PC-9 (cell line): ENCODE measurements around the gene PTPRG. TPM values are rescaled to one million over a fixed set of nuclear protein-coding genes. Genes with fewer than 3 reads are reported as not detected.

ENCODE experiments used
- BruUV-seq: library from RNA; stranded (reverse); fragments of 400-500 nt; replicated peaks from 2 replicates; lab custom pipeline; 2021; lab: Mats Ljungman, UMichigan
- CTCF ChIA-PET: fragments of 300-600 bp; sonication (Branson Sonifier 250); formaldehyde crosslinking; loops from one replicate; lab custom pipeline; 2022; ENCODE audit warnings: antibody characterized with exemption; lab: Charles Lee
- POLR2A ChIA-PET: fragments of 300-600 bp; sonication (Branson Sonifier 250); formaldehyde crosslinking; loops from one replicate; lab custom pipeline; 2022; ENCODE audit warnings: antibody characterized with exemption; ENCODE audit not compliant: unreplicated experiment; lab: Charles Lee
- DNase-seq, 2 experiments: peaks; one replicate each; pipeline versions ENCODE4 v3.0.0 to v3.0.0-alpha.2; 2015 to 2022; ENCODE audit warnings: mixed read lengths in 1 of 2
- H2AFZ ChIP-seq: fragments of 200-600 bp; sonication (generic); 2 replicates; pipeline ENCODE4 v1.8.1; 2017; ENCODE audit warnings: antibody characterized with exemption
- H3F3A ChIP-seq: fragments of 200-600 bp; sonication (generic); 2 replicates; pipeline ENCODE4 v1.8.1; 2017; ENCODE audit warnings: antibody characterized with exemption, mild to moderate bottlenecking, low read depth; ENCODE audit not compliant: insufficient read depth
- H3K27ac ChIP-seq: fragments of 200-600 bp; sonication (generic); 2 replicates; pipeline ENCODE4 v1.6.1; 2016; ENCODE audit warnings: mixed run types
- H3K27me3 ChIP-seq: fragments of 200-600 bp; sonication (generic); 2 replicates; pipeline ENCODE4 v1.6.1; 2016; ENCODE audit warnings: low read depth, mixed run types; ENCODE audit not compliant: insufficient read depth
- H3K36me3 ChIP-seq: fragments of 200-600 bp; sonication (generic); 2 replicates; pipeline ENCODE4 v1.6.1; 2016; ENCODE audit warnings: low read depth, mixed run types
- H3K4me1 ChIP-seq: fragments of 200-600 bp; sonication (generic); replicated peaks from 2 replicates; pipeline ENCODE4 v1.6.1; 2016; ENCODE audit warnings: mixed run types; ENCODE audit not compliant: insufficient read depth
- H3K4me2 ChIP-seq: fragments of 200-600 bp; sonication (generic); 2 replicates; pipeline ENCODE4 v1.6.1; 2017; ENCODE audit warnings: mixed run types
- H3K4me3 ChIP-seq: fragments of 200-600 bp; sonication (generic); 2 replicates; pipeline ENCODE4 v1.6.1; 2016; ENCODE audit warnings: mixed run types
- H3K79me2 ChIP-seq: fragments of 200-600 bp; sonication (generic); 2 replicates; pipeline ENCODE4 v1.6.1; 2017; ENCODE audit warnings: low read depth, mixed run types
- H3K9me2 ChIP-seq: fragments of 200-600 bp; sonication (generic); 2 replicates; pipeline ENCODE4 v1.8.1; 2017; ENCODE audit warnings: mild to moderate bottlenecking; ENCODE audit not compliant: insufficient read depth
- H3K9me3 ChIP-seq: fragments of 200-600 bp; sonication (generic); 2 replicates; pipeline ENCODE4 v1.8.1; 2016; ENCODE audit warnings: low read depth; ENCODE audit not compliant: insufficient read depth
- H4K20me1 ChIP-seq: fragments of 200-600 bp; sonication (generic); 2 replicates; pipeline ENCODE4 v1.8.1; 2017; ENCODE audit not compliant: insufficient read depth
- EZH2 ChIP-seq: fragments of 200-600 bp; sonication (generic); IDR thresholded peaks from 2 replicates; pipeline ENCODE4 v1.8.0; 2017; ENCODE audit warnings: antibody characterized with exemption, low read depth
- intact Hi-C: fragments of 100-400 bp; cut with micrococcal nuclease; formaldehyde crosslinking; loops from one replicate; pipeline ENCODE4 v1.10.0; 2022; ENCODE audit not compliant: unreplicated experiment
- total RNA-seq: library from RNA; stranded (reverse); gene quantifications from 2 replicates; pipeline ENCODE4 v1.2.3, GENCODE V29; 2021
- TF ChIP-seq, protein P1 (sequence below): fragments of 200-600 bp; sonication (generic); conservative IDR thresholded peaks from 2 replicates; pipeline ENCODE4 v1.6.1; 2017; ENCODE audit warnings: mixed run types, antibody characterized with exemption, mild to moderate bottlenecking, moderate library complexity

The PTPRG gene
- total RNA-seq, 1 experiment from 2014 or later = 32.9 TPM

DNA sequence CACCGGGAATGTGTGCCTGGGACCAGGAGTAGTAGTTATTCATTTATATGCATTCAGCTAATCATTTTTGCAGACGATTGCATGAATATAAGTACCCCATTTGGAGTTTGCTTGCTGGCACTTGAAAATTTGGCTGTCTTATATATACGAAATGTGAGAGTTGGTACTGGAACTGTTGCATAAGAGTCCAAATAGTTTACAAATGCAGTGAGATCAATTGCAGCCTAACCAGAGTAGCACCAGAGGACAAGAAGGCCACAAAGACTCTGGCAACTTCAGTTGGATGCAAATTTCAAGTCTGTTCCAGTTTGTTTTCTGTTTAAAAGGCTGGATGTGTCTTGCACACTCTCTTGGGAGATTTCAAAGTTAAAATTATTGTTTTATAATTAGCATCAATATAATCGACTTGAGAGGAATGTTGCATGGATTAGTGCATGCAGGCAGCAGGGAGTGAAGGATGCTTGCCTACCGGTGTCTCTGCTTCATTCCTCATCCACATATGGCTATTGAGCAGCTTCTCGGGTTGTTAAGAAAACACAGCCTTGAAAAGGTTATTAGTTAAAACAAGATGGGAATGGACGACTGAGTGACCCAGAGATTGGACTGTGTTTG lies 213.0 kb downstream of the PTPRG start:
- no peak for DNase-seq
- CTCF ChIA-PET = no interaction called here
- Histone ChIP-seq H3K27ac (no peak overlapping the region), H3K4me2 (no peak overlapping the region), H3K36me3 (no peaks in the 10 kb centered on the region), H3K4me3 (no peak overlapping the region), H3K9me2 (no peaks in the 10 kb centered on the region), H3K27me3 (no peaks in the 10 kb centered on the region), H2AFZ (no peak overlapping the region), H3F3A (no peaks in the 10 kb centered on the region), H3K9me3 (no peaks in the 10 kb centered on the region; the same call in 1 of the 2 replicates), H3K79me2 (no peaks in the 10 kb centered on the region), H3K4me1 (no peaks in the 10 kb centered on the region), H4K20me1 (no peaks in the 10 kb centered on the region)
- intact Hi-C loops = no loop called here
- TF ChIP-seq, protein P1, sequence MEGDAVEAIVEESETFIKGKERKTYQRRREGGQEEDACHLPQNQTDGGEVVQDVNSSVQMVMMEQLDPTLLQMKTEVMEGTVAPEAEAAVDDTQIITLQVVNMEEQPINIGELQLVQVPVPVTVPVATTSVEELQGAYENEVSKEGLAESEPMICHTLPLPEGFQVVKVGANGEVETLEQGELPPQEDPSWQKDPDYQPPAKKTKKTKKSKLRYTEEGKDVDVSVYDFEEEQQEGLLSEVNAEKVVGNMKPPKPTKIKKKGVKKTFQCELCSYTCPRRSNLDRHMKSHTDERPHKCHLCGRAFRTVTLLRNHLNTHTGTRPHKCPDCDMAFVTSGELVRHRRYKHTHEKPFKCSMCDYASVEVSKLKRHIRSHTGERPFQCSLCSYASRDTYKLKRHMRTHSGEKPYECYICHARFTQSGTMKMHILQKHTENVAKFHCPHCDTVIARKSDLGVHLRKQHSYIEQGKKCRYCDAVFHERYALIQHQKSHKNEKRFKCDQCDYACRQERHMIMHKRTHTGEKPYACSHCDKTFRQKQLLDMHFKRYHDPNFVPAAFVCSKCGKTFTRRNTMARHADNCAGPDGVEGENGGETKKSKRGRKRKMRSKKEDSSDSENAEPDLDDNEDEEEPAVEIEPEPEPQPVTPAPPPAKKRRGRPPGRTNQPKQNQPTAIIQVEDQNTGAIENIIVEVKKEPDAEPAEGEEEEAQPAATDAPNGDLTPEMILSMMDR = no peak
- no peak for TF ChIP-seq EZH2
- BruUV-seq = no TSS peak
- POLR2A ChIA-PET = no interaction called here

DNA sequence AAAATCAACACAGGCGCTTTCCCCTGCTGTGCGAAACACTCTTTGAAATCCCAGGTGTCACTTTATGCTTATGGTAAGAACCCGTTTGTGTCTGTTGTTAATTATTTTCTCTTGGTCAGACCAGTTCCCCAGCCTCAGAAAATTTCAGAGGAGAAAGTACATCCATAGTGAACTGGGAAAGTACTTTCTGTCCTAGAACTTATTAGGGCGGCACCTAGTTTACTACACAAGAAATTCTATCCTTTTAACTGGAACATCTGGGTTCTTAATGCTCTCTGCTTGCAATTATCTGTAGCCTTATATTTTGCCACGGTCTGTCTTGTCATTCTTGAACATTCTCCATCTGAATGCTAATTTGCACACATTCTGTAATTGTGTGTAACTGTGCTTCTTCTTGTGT lies 215.0 kb downstream of the PTPRG start:
- H3K27me3 ChIP-seq = no peaks in the 10 kb centered on the region
- H4K20me1 ChIP-seq = no peaks in the 10 kb centered on the region
- H3K27ac ChIP-seq = no peak overlapping the region
- BruUV-seq = no TSS peak
- no peaks in the 10 kb centered on the region for H3K4me1 ChIP-seq
- TF ChIP-seq, protein P1 = no peak
- TF ChIP-seq EZH2 = no peak
- CTCF ChIA-PET = no interaction called here
- H3K36me3 ChIP-seq = no peaks in the 10 kb centered on the region
- no peak overlapping the region for H3K4me3 ChIP-seq
- H2AFZ ChIP-seq = no peak overlapping the region
- no peaks in the 10 kb centered on the region for H3K9me2 ChIP-seq
- DNase-seq = no peak
- no peaks in the 10 kb centered on the region for H3K79me2 ChIP-seq
- intact Hi-C loops = no loop called here
- POLR2A ChIA-PET = no interaction called here
- H3K4me2 ChIP-seq = no peak overlapping the region
- H3K9me3 ChIP-seq = no peaks in the 10 kb centered on the region; the same call in 1 of the 2 replicates
- no peaks in the 10 kb centered on the region for H3F3A ChIP-seq

DNA sequence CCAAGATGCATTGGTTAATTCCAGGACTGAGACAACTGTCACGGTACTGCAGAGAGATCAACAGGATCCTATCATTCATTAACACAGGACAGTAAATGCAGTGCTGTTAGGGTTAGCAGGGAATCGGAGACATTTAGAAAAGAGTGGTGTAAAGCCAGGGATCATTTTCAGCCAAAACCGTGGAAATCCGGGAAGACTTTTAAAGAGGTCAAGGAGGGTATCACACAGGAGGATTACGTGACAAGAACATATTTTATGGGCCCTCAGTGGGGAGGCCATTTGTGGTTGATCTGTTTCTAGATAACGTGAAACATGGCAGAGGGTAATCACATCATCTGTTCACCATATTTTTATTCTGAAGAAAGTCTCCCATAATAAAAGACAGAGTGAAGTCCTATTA lies 216.1 kb downstream of the PTPRG start:
- H3F3A ChIP-seq = no peaks in the 10 kb centered on the region
- H3K4me1 ChIP-seq = no peaks in the 10 kb centered on the region
- no peak overlapping the region for H3K4me2 ChIP-seq
- H3K79me2 ChIP-seq = no peaks in the 10 kb centered on the region
- POLR2A ChIA-PET = no interaction called here
- no peaks in the 10 kb centered on the region for H3K27me3 ChIP-seq
- DNase-seq = no peak
- no TSS peak for BruUV-seq
- TF ChIP-seq EZH2 = no peak
- TF ChIP-seq, protein P1 = no peak
- no peaks in the 10 kb centered on the region; the same call in 1 of the 2 replicates for H3K9me3 ChIP-seq
- no peaks in the 10 kb centered on the region for H3K36me3 ChIP-seq
- CTCF ChIA-PET = no interaction called here
- H3K4me3 ChIP-seq = no peak overlapping the region
- H2AFZ ChIP-seq = no peak overlapping the region
- no peaks in the 10 kb centered on the region for H3K9me2 ChIP-seq
- no peak overlapping the region for H3K27ac ChIP-seq
- no peaks in the 10 kb centered on the region for H4K20me1 ChIP-seq
- intact Hi-C loops = no loop called here
